SK-N-SH (cell line): ENCODE results near the gene ZFYVE16. TPM values are rescaled to one million over a fixed set of nuclear protein-coding genes. Genes with fewer than 3 reads are reported as not detected.

ENCODE experiments used
- CTCF ChIA-PET: fragments of 300-600, 350-600 bp; formaldehyde crosslinking; extraction: SDS; loops from one replicate; lab custom pipeline; 2021; lab: Yijun Ruan, JAX
- POLR2A ChIA-PET: fragments of 350-600 bp; sonication (Branson Sonifier 250); formaldehyde crosslinking; extraction: SDS; loops from one replicate; lab custom pipeline; 2020; ENCODE audit warnings: antibody characterized with exemption, inconsistent platforms; lab: Yijun Ruan, JAX
- DNase-seq: peaks from one replicate; pipeline ENCODE4 v3.0.0; 2012
- H2AFZ ChIP-seq: fragments of 200-600 bp; sonication (generic); 2 replicates; pipeline ENCODE4 v1.8.1; 2016; ENCODE audit warnings: antibody characterized with exemption, mild to moderate bottlenecking, low read depth
- H3F3A ChIP-seq: fragments of 200-600 bp; sonication (generic); replicated peaks from 2 replicates; pipeline ENCODE3; 2016; ENCODE audit warnings: antibody characterized with exemption, mild to moderate bottlenecking; ENCODE audit not compliant: insufficient read depth
- H3K27ac ChIP-seq, 2 experiments: fragments of 200-500 bp in 1 of 2; fragments of 200-600 bp in 1 of 2; sonication (Bioruptor generic) in 1 of 2; sonication (generic), shearing (Covaris generic) in 1 of 2; 2 replicates each; pipeline versions ENCODE4 v1.5.1 to v1.6.1; 2014 to 2016; ENCODE audit warnings: low read depth in 2 of 2, inconsistent platforms in 1 of 2, low read length in 1 of 2, mild to moderate bottlenecking in 1 of 2, mixed read lengths in 1 of 2
- H3K27me3 ChIP-seq: fragments of 200-600 bp; sonication (generic), shearing (Covaris generic); 2 replicates; pipeline ENCODE4 v1.6.1; 2016; ENCODE audit warnings: mixed run types; ENCODE audit not compliant: insufficient read depth
- H3K36me3 ChIP-seq, 2 experiments: fragments of 200-500 bp in 1 of 2; fragments of 200-600 bp in 1 of 2; sonication (Bioruptor generic) in 1 of 2; sonication (generic) in 1 of 2; replicated peaks in 1 of 2; 2 replicates each; pipeline versions ENCODE3 to v1.5.1; 2014 to 2016; ENCODE audit warnings: low read length in 1 of 2, mild to moderate bottlenecking in 1 of 2; ENCODE audit not compliant: insufficient read depth in 2 of 2, control insufficient read depth in 1 of 2
- H3K4me1 ChIP-seq, 2 experiments: fragments of 200-500 bp in 1 of 2; fragments of 200-600 bp in 1 of 2; sonication (Bioruptor generic) in 1 of 2; sonication (generic), shearing (Covaris generic) in 1 of 2; 2 replicates each; pipeline versions ENCODE4 v1.5.1 to v1.6.1; 2014 to 2016; ENCODE audit warnings: low read depth in 1 of 2, low read length in 1 of 2, mixed run types in 1 of 2; ENCODE audit not compliant: insufficient read depth in 2 of 2, control insufficient read depth in 1 of 2
- H3K4me2 ChIP-seq: fragments of 200-600 bp; sonication (generic), shearing (Covaris generic); 2 replicates; pipeline ENCODE4 v1.6.1; 2017; ENCODE audit warnings: mixed run types
- H3K4me3 ChIP-seq, 2 experiments: fragments of 200-500 bp in 1 of 2; fragments of 200-600 bp in 1 of 2; sonication (Bioruptor generic) in 1 of 2; sonication (generic), shearing (Covaris generic) in 1 of 2; 2 replicates each; pipeline versions ENCODE4 v1.5.1 to v1.8.1; 2014 to 2016; ENCODE audit warnings: low read depth in 2 of 2, inconsistent platforms in 1 of 2, low read length in 1 of 2, mild to moderate bottlenecking in 1 of 2, mixed read lengths in 1 of 2, moderate library complexity in 1 of 2
- H3K79me2 ChIP-seq: fragments of 200-600 bp; sonication (generic); 2 replicates; pipeline ENCODE4 v1.8.1; 2017; ENCODE audit warnings: mild to moderate bottlenecking; ENCODE audit not compliant: insufficient read depth
- H3K9ac ChIP-seq: fragments of 200-600 bp; sonication (generic); 2 replicates; pipeline ENCODE4 v1.6.1; 2017; ENCODE audit warnings: mixed run types
- H3K9me2 ChIP-seq: fragments of 200-600 bp; sonication (generic); 2 replicates; pipeline ENCODE4 v1.6.1; 2017; ENCODE audit warnings: mixed run types
- H3K9me3 ChIP-seq: fragments of 200-600 bp; sonication (generic); 2 replicates; pipeline ENCODE4 v1.6.1; 2017; ENCODE audit warnings: mixed run types, mild to moderate bottlenecking, moderate library complexity
- H4K20me1 ChIP-seq: fragments of 200-600 bp; sonication (generic); 2 replicates; pipeline ENCODE4 v1.6.1; 2017; ENCODE audit warnings: mild to moderate bottlenecking, mixed run types; ENCODE audit not compliant: insufficient read depth
- CHD2 ChIP-seq: fragments of 150-350 bp; IDR thresholded peaks from 2 replicates; pipeline ENCODE4 v1.6.1; 2018; ENCODE audit warnings: low read length; ENCODE audit not compliant: partially characterized antibody
- ELF1 ChIP-seq: IDR thresholded peaks from 2 replicates; pipeline ENCODE4 v1.4.0; 2012
- FOXM1 ChIP-seq: IDR thresholded peaks from 2 replicates; pipeline ENCODE4 v1.4.0; 2012; ENCODE audit warnings: low read depth, mild to moderate bottlenecking
- GABPA ChIP-seq: IDR thresholded peaks from 2 replicates; pipeline ENCODE4 v1.4.0; 2012; ENCODE audit warnings: low read depth, mild to moderate bottlenecking
- GATA2 ChIP-seq: sonication (generic); formaldehyde crosslinking; IDR thresholded peaks from 2 replicates; pipeline ENCODE4 v1.5.0; 2020; ENCODE audit warnings: mild to moderate bottlenecking, missing genetic modification reagents
- IRF3 ChIP-seq: fragments of 150-350 bp; IDR thresholded peaks from 2 replicates; pipeline ENCODE4 v1.6.1; 2016; ENCODE audit warnings: mild to moderate bottlenecking, low read depth, low read length
- NRF1 ChIP-seq: IDR thresholded peaks from 2 replicates; pipeline ENCODE4 v1.6.1; 2012; ENCODE audit warnings: low read depth, mild to moderate bottlenecking, low read length
- RAD21 ChIP-seq: IDR thresholded peaks from 2 replicates; pipeline ENCODE4 v1.6.1; 2012; ENCODE audit warnings: mild to moderate bottlenecking, low read length
- TCF12 ChIP-seq: IDR thresholded peaks from 2 replicates; pipeline ENCODE4 v1.4.0; 2012
- TEAD4 ChIP-seq: IDR thresholded peaks from 2 replicates; pipeline ENCODE4 v1.4.0; 2012; ENCODE audit warnings: mild to moderate bottlenecking, borderline replicate concordance; ENCODE audit not compliant: insufficient read depth
- USF1 ChIP-seq: IDR thresholded peaks from 2 replicates; pipeline ENCODE4 v1.4.0; 2012; ENCODE audit warnings: low read depth, borderline replicate concordance
- USF2 ChIP-seq: fragments of 150-350 bp; IDR thresholded peaks from 2 replicates; pipeline ENCODE4 v1.6.1; 2017; ENCODE audit warnings: antibody characterized with exemption, low read length, low read depth, borderline replicate concordance
- YY1 ChIP-seq: IDR thresholded peaks from 2 replicates; pipeline ENCODE4 v1.4.0; 2012; ENCODE audit warnings: low read depth, mild to moderate bottlenecking
- WGBS: methylation state at CpG from one replicate; pipeline ENCODE4 v1.1.6; 2017; ENCODE audit warnings: low lambda C conversion rate; 5-methylcytosine and 5-hydroxymethylcytosine counted together
- polyA plus RNA-seq, 3 experiments: library from polyadenylated mRNA; depleted of rRNA; stranded (reverse); fragments of >200 nt; gene quantifications; 2 replicates each; pipeline ENCODE4 v1.2.3, GENCODE V29; 2012
- TF ChIP-seq, protein P1 (sequence below): IDR thresholded peaks from 2 replicates; pipeline ENCODE4 v1.4.0; 2012; ENCODE audit warnings: low read depth
- TF ChIP-seq, protein P2 (sequence below): IDR thresholded peaks from 2 replicates; pipeline ENCODE4 v1.4.0; 2012; ENCODE audit warnings: low read depth, borderline replicate concordance

Gene ZFYVE16
- polyA plus RNA-seq, 1 of the 3 experiments (the other 2 are of a cell fraction), result 3.3 TPM

DNA sequence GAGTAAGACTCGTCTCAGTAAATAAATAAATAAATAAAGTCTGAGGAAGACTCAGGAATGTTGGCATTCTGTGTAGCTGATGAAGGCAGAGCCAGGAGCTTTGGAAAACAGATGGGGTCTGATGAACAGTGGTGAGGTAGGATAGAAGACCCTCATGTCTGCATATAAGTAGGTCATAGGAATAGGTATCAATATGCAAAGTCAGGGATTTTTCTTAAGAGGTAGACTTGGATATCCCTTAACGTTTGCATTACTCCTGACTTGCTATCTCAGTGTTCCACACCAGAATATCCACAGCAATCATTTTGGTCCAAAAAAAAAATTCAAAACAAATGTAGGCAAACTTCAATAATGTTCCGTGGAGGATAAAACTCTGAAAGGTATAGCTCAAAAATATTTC, 31.3 kb upstream of the ZFYVE16 start (continued):
- no peak for TF ChIP-seq USF1

GRCh38 chr5:80382488-80382887, 25.4 kb upstream of the ZFYVE16 start:
- Histone ChIP-seq H3K27ac (no peak overlapping the region), H3K36me3 (no peaks in the 10 kb centered on the region), H3K9me2 (no peaks in the 10 kb centered on the region), H3K4me1 (no peaks in the 10 kb centered on the region), H3K4me3 (no peak overlapping the region), H3K79me2 (no peaks in the 10 kb centered on the region), H3K4me2 (no peak overlapping the region), H3K9ac (no peak overlapping the region), H4K20me1 (no peaks in the 10 kb centered on the region), H3K9me3 (no peaks in the 10 kb centered on the region), H2AFZ (no peak overlapping the region), H3F3A (no peaks in the 10 kb centered on the region), H3K27me3 (no peaks in the 10 kb centered on the region)
- ChIA-PET POLR2A (no interaction called here), CTCF (interaction anchor here (0.6 kb wide), 1 partner anchor 202 kb away, joined by 3 read pairs; no protein-coding TSS in a partner anchor)
- WGBS, result 73% methylated on average over 4 of the region's 4 CpGs
- DNase-seq, result no peak
- TF ChIP-seq TCF12 (no peak), GABPA (no peak), FOXM1 (no peak), IRF3 (no peak), TEAD4 (no peak), NRF1 (no peak), CHD2 (no peak), YY1 (no peak), GATA2 (CRISPR knock-in tag) (no peak), RAD21 (no peak), ELF1 (no peak), USF2 (no peak)
- TF ChIP-seq, protein P1, sequence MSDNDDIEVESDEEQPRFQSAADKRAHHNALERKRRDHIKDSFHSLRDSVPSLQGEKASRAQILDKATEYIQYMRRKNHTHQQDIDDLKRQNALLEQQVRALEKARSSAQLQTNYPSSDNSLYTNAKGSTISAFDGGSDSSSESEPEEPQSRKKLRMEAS, result no peak
- TF ChIP-seq, protein P2, sequence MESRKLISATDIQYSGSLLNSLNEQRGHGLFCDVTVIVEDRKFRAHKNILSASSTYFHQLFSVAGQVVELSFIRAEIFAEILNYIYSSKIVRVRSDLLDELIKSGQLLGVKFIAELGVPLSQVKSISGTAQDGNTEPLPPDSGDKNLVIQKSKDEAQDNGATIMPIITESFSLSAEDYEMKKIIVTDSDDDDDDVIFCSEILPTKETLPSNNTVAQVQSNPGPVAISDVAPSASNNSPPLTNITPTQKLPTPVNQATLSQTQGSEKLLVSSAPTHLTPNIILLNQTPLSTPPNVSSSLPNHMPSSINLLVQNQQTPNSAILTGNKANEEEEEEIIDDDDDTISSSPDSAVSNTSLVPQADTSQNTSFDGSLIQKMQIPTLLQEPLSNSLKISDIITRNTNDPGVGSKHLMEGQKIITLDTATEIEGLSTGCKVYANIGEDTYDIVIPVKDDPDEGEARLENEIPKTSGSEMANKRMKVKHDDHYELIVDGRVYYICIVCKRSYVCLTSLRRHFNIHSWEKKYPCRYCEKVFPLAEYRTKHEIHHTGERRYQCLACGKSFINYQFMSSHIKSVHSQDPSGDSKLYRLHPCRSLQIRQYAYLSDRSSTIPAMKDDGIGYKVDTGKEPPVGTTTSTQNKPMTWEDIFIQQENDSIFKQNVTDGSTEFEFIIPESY, result no peak
